Urinary bladder (tissue), 4 donors: Measurements from ENCODE around the gene PLP1. TPM values are rescaled to one million over a fixed set of nuclear protein-coding genes. Genes with fewer than 3 reads are reported as not detected.

Experiments used
- DNase-seq: peaks from one replicate; pipeline ENCODE4 v3.0.0-alpha.2; 2015; ENCODE audit errors: extremely low spot score
- H3K27ac ChIP-seq: one replicate; pipeline ENCODE4 v1.5.1; 2013; ENCODE audit warnings: low read depth, mild to moderate bottlenecking, moderate library complexity
- H3K36me3 ChIP-seq: one replicate; pipeline ENCODE4 v1.6.1; 2013; ENCODE audit warnings: mild to moderate bottlenecking, moderate library complexity; ENCODE audit not compliant: insufficient read depth
- H3K4me1 ChIP-seq: one replicate; pipeline ENCODE4 v1.6.1; 2013; ENCODE audit warnings: mild to moderate bottlenecking, moderate library complexity; ENCODE audit not compliant: insufficient read depth
- H3K4me3 ChIP-seq: one replicate; pipeline ENCODE4 v1.5.1; 2013; ENCODE audit warnings: low read depth, low read length
- WGBS: extraction: QIAGEN DNeasy Blood & Tissue Kit; methylation state at CpG from one replicate; pipeline ENCODE4 v1.1.7; 2013; 5-methylcytosine and 5-hydroxymethylcytosine counted together
- polyA plus RNA-seq: library from polyadenylated mRNA; stranded (reverse); fragments of 200-250 nt; gene quantifications from one replicate; pipeline ENCODE4 v1.2.3, GENCODE V29; 2013
- total RNA-seq: library from RNA; depleted of rRNA; stranded (reverse); fragments of >200 nt; gene quantifications from one replicate; pipeline ENCODE4 v1.2.3, GENCODE V29; 2014
- donor health status: healthy with polysubstance abuse.
- donor health status: healthy.

PLP1 gene, protein sequence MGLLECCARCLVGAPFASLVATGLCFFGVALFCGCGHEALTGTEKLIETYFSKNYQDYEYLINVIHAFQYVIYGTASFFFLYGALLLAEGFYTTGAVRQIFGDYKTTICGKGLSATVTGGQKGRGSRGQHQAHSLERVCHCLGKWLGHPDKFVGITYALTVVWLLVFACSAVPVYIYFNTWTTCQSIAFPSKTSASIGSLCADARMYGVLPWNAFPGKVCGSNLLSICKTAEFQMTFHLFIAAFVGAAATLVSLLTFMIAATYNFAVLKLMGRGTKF
- total RNA-seq (68.2 TPM), polyA plus RNA-seq (20.9 TPM)

DNA sequence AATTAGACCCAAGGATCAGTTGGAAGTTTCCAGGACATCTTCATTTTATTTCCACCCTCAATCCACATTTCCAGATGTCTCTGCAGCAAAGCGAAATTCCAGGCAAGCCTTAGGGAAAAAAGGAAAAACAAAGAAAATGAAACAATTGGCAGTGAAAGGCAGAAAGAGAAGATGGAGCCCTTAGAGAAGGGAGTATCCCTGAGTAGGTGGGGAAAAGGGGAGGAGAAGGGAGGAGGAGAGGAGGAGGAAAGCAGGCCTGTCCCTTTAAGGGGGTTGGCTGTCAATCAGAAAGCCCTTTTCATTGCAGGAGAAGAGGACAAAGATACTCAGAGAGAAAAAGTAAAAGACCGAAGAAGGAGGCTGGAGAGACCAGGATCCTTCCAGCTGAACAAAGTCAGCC lies at the start of gene PLP1:
Gene PLP1, plus strand, starts transcription at position 295 of the 400 bp plus-strand sequence. CDS start 156 bp downstream, outside the sequence.
- 83% methylated on average over 2 of the region's 2 CpGs for WGBS
- DNase-seq = no peak

DNA sequence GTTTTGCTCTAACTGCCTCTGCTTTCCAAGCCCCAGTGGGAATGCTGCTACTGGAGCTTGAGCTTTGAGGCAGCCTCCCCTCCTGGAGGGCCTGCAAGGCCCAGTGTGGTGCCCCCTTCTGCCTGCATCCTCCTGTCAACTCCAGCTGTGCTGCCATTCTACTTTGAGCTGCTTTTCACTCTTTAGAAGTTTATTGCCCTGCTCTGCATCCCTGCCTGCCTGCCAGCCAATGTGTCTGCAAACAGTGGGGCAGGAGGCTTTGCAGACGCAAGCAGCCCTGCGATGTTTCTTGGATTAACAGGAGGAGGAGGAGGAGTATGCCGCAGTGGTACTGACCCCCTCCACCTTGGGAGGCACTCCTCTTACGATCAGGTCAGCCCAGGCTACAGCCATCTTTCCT lies 49.5 kb upstream of the PLP1 start:
- H3K4me1 ChIP-seq = no peaks in the 10 kb centered on the region
- H3K27ac ChIP-seq = no peak overlapping the region
- no peak for DNase-seq
- WGBS = 74% methylated on average over 4 of the region's 4 CpGs
- H3K36me3 ChIP-seq = no peaks in the 10 kb centered on the region
- H3K4me3 ChIP-seq = no peak overlapping the region

More for the DNA sequence above, at the start of gene PLP1:
- no peak within 1 kb of the TSS for H3K4me3 ChIP-seq
- no peak within 1 kb of the TSS for H3K27ac ChIP-seq
- no peaks in the 10 kb centered on the region for H3K36me3 ChIP-seq
- H3K4me1 ChIP-seq = no peaks in the 10 kb centered on the region

DNA sequence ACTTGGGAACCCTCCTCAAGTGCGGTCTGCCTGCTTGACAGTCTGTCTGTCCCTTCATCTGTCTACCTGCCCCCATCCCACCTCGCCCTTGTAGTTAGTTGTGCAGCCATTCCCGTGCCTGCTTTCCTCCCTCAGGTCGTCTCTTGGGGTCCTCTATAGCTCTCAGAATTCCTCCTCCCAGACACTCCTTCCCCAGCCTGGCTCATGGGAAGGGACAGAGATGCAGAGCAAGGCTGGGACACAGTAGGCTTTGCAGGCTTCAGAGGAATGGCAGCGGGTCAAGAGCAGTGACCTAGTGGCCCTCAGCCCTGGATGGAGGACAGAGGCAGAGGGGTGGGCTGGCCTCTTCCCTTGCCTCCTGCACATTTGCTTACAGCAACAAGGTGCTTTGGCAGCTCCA lies 47.6 kb upstream of the PLP1 start:
- no peaks in the 10 kb centered on the region for H3K4me1 ChIP-seq
- H3K36me3 ChIP-seq = no peaks in the 10 kb centered on the region
- no peak overlapping the region for H3K27ac ChIP-seq
- no peak for DNase-seq
- 78% methylated on average over 5 of the region's 5 CpGs for WGBS
- no peak overlapping the region for H3K4me3 ChIP-seq

DNA sequence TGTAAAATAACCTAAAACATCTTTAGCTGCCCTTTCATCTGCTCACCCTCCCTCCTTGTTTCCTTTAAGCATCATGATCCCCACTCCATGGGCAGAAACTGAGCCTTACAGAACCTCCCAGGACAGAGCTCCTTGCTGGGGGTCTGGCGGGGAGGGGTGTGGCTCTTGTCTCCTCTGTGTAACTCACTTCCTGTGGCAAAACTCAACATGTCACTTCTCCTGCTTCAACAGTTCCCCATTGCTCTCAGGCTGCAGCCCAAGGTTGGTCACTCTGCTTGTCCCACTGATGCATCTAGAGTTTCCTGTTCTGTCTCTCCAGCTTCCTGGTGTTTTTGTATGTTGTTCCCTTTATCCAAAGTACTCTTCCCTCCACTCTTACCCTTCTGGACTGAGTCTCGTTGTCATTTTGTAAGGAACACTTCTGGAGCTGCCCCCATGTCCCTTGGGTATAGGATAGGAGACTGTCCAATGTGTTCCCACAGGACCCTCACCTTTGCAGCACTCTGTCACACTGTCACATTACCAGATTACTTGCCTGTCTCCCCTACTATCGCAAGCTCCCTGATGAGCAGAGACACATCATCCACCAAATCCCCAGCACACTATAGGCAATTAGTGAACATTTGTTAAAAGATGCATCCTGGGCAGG lies 46.4 kb upstream of the PLP1 start:
- no peak for DNase-seq
- Histone ChIP-seq H3K4me3 (no peak overlapping the region), H3K27ac (no peak overlapping the region), H3K4me1 (no peaks in the 10 kb centered on the region), H3K36me3 (no peaks in the 10 kb centered on the region)
- WGBS = 75% methylated on average over 3 of the region's 3 CpGs

DNA sequence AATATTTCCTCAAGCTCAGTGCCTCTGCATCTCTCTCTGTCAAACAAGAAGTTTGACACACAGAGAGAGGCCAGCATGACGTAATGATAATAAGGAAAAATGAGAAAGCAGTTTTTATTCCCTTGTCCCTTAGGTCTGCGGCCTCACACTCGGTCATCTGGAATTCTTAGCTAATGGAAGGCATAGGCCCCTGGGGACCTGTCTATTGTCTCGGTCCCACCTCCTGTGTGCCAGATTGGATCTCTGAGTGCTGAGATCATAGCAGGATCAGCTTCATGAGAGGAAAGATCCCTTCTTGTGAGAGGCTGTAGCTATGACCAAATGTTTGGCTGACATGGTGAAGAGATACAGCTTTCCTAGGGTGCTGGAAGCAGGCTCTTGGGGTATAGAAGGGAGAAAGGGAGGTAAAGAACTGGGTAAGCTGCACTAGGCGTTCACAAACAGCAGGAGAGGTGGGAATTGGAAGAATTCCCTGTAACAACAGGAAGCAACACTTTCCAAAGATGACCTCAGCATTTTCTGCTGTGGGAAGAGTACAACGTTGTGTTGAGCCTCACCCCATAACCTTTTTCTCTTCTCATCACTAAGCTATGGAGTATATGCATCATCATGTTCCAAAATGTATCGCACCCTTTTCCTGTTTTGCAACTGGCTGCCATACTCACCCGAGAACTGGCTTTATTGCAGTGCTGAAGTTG lies 45.7 kb upstream of the PLP1 start:
- Histone ChIP-seq H3K27ac (no peak overlapping the region), H3K4me3 (no peak overlapping the region), H3K36me3 (no peaks in the 10 kb centered on the region), H3K4me1 (no peaks in the 10 kb centered on the region)
- WGBS = 21% methylated on average over 8 of the region's 8 CpGs
- peak; percentile 7 for DNase-seq

DNA sequence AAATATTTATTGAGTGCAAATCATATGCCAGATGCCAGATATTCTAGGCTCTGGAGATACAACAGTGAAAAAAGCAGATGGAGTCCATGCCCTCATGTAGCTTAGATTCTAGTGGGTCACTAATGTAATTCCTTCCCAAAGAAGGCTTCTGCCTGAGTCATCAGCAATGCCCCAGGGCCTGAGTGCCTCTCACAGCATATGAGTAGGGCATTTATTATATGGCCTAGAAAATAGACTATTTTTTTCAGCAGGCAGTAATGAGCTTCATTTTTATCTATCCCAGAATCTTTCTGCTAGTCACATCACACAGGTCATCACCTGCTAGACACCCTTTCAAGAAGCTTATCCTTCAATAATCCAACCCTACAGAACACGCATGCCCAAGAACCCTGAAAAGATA lies 43.6 kb upstream of the PLP1 start:
- 100% methylated on average over 1 of the region's 1 CpG for WGBS
- DNase-seq = no peak
- Histone ChIP-seq H3K27ac (no peak overlapping the region), H3K4me3 (no peak overlapping the region), H3K36me3 (no peaks in the 10 kb centered on the region), H3K4me1 (no peaks in the 10 kb centered on the region)

DNA sequence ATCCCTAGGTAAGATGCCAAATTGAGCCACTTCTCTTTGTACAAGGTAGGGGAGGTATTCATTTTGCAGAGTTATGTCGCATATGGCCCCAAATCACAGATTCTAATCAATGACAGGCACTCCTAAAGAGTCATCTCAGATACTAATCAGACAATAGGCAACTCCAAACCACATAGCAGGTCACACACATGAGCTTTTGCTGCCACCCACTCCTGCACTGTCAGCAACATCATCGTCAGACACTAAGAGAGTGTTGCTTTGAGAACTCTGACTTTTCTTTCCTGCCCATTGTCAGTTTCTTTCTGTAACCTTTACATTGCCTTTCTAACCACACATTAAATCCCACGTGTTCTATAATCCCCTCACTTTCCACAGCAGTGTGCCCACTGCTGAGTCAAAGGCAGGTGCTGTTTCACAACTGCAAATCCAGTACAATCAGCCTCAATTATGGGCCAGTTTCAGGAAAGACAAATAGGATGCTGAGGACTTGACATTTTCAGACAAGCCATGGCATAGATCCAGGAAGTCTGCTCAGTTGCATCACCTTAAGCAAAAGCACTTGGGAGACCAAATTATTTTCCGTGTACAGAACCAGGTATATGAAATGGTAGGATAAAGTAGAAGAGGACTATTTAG lies 42.4 kb upstream of the PLP1 start:
- Histone ChIP-seq H3K27ac (no peak overlapping the region), H3K36me3 (no peaks in the 10 kb centered on the region), H3K4me1 (no peaks in the 10 kb centered on the region), H3K4me3 (no peak overlapping the region)
- no peak for DNase-seq
- 68% methylated on average over 4 of the region's 4 CpGs for WGBS

DNA sequence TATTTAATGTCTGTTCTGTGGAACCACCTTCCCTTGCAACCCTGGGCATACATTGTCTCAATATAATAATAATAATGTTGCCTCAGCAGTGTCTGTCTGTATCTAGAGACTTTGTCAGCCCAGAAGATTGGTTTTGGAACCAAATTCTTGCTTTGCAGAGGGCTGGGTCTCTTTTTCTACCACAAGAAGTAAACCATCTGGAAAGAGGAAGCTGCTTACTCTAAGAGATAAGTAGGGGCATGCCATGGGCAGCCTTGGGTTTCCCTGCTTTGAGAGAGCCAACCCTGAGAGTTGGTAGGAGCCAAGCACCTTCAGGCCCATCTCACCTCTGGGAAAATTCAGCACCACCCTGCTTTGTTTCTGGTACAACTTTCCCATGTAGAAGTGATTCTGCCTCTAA lies 38.9 kb upstream of the PLP1 start:
- DNase-seq = no peak
- H3K27ac ChIP-seq = no peak overlapping the region
- no peaks in the 10 kb centered on the region for H3K36me3 ChIP-seq
- H3K4me1 ChIP-seq = no peaks in the 10 kb centered on the region
- no peak overlapping the region for H3K4me3 ChIP-seq

DNA sequence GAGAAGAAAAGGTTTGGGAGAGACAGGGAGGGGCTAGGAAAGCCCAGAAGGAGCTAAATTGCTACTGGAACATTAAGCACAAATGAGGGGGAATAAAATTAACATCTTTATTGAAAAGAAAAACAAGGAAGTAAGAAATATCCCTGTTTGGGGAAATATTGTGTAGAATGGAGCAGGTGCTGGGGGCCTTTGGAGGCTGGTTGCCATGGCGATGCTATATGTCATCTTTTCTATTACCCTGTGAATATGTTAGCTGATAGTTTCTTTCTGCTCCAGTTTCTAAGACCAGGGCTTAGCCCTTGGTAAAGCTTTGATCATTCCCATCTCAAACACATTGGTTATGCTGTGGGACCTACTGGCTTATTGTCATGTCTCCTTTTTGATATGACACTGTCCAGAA lies 37.2 kb upstream of the PLP1 start:
- no peak for DNase-seq
- WGBS = 100% methylated on average over 1 of the region's 1 CpG
- no peak overlapping the region for H3K27ac ChIP-seq
- no peaks in the 10 kb centered on the region for H3K36me3 ChIP-seq
- H3K4me1 ChIP-seq = no peaks in the 10 kb centered on the region
- no peak overlapping the region for H3K4me3 ChIP-seq

DNA sequence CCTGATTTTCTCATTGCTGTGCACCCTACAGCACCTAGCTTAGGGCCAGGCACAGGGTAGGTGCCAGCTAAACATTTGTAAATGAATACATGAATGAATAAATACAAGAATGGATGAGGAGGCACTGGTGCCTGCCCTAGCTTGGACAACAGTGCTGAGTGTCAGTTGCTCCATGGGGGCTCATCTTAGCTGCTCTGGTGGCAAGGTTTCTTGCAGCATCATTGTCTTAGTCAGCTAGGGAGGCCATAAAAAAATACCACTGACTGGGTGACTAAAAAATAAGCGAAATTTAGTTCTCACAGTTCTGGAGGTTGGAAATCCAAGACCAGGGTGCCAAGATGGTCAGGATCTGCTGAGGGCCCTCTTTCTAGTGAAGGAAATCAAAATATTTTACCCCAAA lies 34.8 kb upstream of the PLP1 start:
- Histone ChIP-seq H3K36me3 (no peaks in the 10 kb centered on the region), H3K4me3 (no peak overlapping the region), H3K27ac (no peak overlapping the region), H3K4me1 (no peaks in the 10 kb centered on the region)
- DNase-seq = no peak
- WGBS = 92% methylated on average over 1 of the region's 1 CpG

DNA sequence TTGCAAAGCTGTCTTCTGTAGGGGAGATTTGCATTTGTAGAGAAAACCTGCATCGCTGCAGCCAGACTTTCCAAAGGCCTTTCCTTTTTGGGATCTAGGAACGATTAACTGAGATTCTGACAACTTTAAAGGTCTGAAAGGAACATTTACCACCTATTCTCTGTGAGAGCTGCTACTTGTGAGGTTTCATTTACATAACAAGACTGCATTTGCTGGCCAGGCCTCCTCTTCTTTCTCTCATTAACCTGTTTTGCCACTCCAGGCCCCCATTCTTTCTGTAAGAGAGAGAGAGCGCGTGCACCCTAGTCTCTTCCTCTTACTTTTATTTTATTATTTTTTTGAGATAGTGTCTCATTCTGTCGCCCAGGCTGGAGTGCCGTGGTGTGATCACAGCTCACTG lies 34.3 kb upstream of the PLP1 start:
- 89% methylated on average over 6 of the region's 6 CpGs for WGBS
- no peak for DNase-seq
- Histone ChIP-seq H3K4me1 (no peaks in the 10 kb centered on the region), H3K36me3 (no peaks in the 10 kb centered on the region), H3K4me3 (no peak overlapping the region), H3K27ac (no peak overlapping the region)

DNA sequence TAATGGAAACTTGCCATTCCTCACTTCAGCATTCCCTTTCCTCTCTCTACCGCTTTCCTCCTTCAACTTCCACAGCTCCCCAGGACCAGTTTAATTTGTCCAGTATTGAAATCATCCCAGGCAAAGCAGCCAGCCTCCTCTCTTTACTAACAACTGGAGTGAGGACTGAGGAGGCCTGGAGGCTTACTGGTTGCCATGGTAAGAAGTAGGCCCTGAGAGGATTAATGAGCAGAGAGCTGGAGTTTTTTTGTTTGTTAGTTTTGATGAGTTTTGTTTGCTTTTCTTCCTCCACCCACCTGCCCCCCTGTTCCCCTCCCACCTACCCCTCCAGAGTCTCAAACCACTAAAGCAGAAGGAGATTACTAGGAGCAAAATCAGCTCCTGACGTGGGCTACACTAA lies 29.5 kb upstream of the PLP1 start:
- H3K4me1 ChIP-seq = no peaks in the 10 kb centered on the region
- 83% methylated on average over 2 of the region's 2 CpGs for WGBS
- DNase-seq = no peak
- no peak overlapping the region for H3K4me3 ChIP-seq
- no peak overlapping the region for H3K27ac ChIP-seq
- H3K36me3 ChIP-seq = no peaks in the 10 kb centered on the region

DNA sequence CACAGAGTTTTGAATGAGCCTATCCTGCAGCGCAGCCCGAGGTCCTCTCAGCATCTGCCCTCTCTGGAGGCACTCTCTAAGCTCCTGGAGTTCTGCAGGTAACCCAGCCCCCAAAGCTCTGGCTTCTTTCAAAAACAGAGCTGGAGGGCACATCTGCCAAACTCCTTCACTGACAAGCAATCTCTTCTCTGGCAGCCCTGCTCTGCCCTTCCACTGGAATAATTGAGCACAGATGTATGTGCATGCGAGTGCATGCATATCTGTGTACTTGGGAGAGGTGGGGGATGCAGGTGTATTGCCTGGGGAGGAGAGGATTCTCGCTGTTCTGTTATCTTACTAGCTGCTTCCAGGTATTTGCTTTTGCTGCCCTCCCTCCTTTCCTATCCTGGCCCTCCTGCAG lies 22.2 kb upstream of the PLP1 start:
- DNase-seq = no peak
- H3K4me1 ChIP-seq = no peaks in the 10 kb centered on the region
- WGBS = 86% methylated on average over 4 of the region's 4 CpGs
- H3K27ac ChIP-seq = no peak overlapping the region
- no peak overlapping the region for H3K4me3 ChIP-seq
- H3K36me3 ChIP-seq = no peaks in the 10 kb centered on the region

DNA sequence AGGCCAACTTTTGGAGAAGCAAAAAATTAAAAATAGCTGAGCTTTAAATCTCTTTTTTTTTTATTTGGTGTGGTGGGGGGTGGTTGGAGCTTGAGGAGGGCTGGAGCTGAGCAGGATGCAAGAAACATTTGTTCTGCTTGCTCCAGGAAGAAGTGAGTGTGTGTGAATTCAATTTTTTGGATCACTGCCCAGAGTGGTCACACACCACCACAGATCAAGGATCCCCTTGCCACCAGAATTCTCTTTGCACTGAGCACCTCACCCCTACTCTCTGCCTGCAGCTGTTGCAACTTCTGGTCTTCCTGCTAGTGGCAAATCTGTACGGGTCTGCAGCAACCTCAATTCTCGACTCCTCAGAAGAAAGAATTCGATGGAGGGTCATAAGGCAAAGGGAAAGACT lies 19.9 kb upstream of the PLP1 start:
- no peak overlapping the region for H3K4me3 ChIP-seq
- 61% methylated on average over 3 of the region's 3 CpGs for WGBS
- no peaks in the 10 kb centered on the region for H3K4me1 ChIP-seq
- no peak overlapping the region for H3K27ac ChIP-seq
- H3K36me3 ChIP-seq = no peaks in the 10 kb centered on the region
- DNase-seq = no peak
